HepG2 (cell line): ENCODE measurements around the gene GCN1. TPM values are rescaled to one million over a fixed set of nuclear protein-coding genes. Genes with fewer than 3 reads are reported as not detected.

ENCODE experiments used
- BCL6 ChIP-seq: IDR thresholded peaks from 2 replicates; pipeline ENCODE4 v1.6.1; 2016; ENCODE audit warnings: missing genetic modification reagents, missing compliant biosample characterization
- CHD4 ChIP-seq: fragments of 200-600 bp; sonication (generic); IDR thresholded peaks from 2 replicates; pipeline ENCODE4 v1.7.0; 2017; ENCODE audit warnings: mild to moderate bottlenecking, low read length, borderline replicate concordance
- EEA1 ChIP-seq: sonication (generic); formaldehyde crosslinking; IDR thresholded peaks from 2 replicates; pipeline ENCODE4 v1.5.1; 2020; ENCODE audit warnings: mild to moderate bottlenecking, missing genetic modification reagents, borderline replicate concordance
- FOXK1 ChIP-seq: sonication (generic); formaldehyde crosslinking; IDR thresholded peaks from 2 replicates; pipeline ENCODE4 v1.4.0; 2020; ENCODE audit warnings: low read depth, missing genetic modification reagents, borderline replicate concordance
- GPN1 ChIP-seq: sonication (generic); formaldehyde crosslinking; IDR thresholded peaks from 2 replicates; pipeline ENCODE4 v1.5.1; 2020; ENCODE audit warnings: missing genetic modification reagents, borderline replicate concordance
- IRF9 ChIP-seq: sonication (generic); formaldehyde crosslinking; IDR thresholded peaks from 2 replicates; pipeline ENCODE4 v1.8.0; 2022; ENCODE audit warnings: missing genetic modification reagents, mild to moderate bottlenecking, borderline replicate concordance
- KLF6 ChIP-seq: IDR thresholded peaks from 2 replicates; pipeline ENCODE4 v1.8.0; 2016; ENCODE audit warnings: missing biosample characterization, missing genetic modification reagents
- MAFG ChIP-seq: sonication (generic); formaldehyde crosslinking; IDR thresholded peaks from 2 replicates; pipeline ENCODE4 v1.5.1; 2020; ENCODE audit warnings: mild to moderate bottlenecking, missing genetic modification reagents
- MNT ChIP-seq: fragments of 450-650 bp; IDR thresholded peaks from 2 replicates; pipeline ENCODE4 v1.6.1; 2016
- NFYC ChIP-seq: IDR thresholded peaks from 2 replicates; pipeline ENCODE4 v1.6.1; 2016; ENCODE audit warnings: missing genetic modification reagents, missing compliant biosample characterization
- POLR2AphosphoS2 ChIP-seq: IDR thresholded peaks from 2 replicates; pipeline ENCODE4 v1.6.1; 2011; ENCODE audit warnings: low read depth, low read length, improper control_type of control experiment
- ZFP36 ChIP-seq: fragments of 150-350 bp; IDR thresholded peaks from 2 replicates; pipeline ENCODE4 v1.6.1; 2018; ENCODE audit warnings: borderline replicate concordance, low read length, low read depth; ENCODE audit not compliant: partially characterized antibody
- ZFP82 ChIP-seq: sonication (generic); formaldehyde crosslinking; IDR thresholded peaks from 2 replicates; pipeline ENCODE4 v1.5.1; 2020; ENCODE audit warnings: mild to moderate bottlenecking, missing genetic modification reagents, borderline replicate concordance
- ZNF121 ChIP-seq: sonication (generic); formaldehyde crosslinking; IDR thresholded peaks from 2 replicates; pipeline ENCODE4 v1.5.0; 2020; ENCODE audit warnings: mild to moderate bottlenecking, missing genetic modification reagents
- ZNF230 ChIP-seq: sonication (generic); formaldehyde crosslinking; IDR thresholded peaks from 2 replicates; pipeline ENCODE4 v1.4.0; 2020; ENCODE audit warnings: mild to moderate bottlenecking, missing genetic modification reagents
- ZNF333 ChIP-seq: sonication (generic); formaldehyde crosslinking; IDR thresholded peaks from 2 replicates; pipeline ENCODE4 v1.4.0; 2020; ENCODE audit warnings: mild to moderate bottlenecking, missing genetic modification reagents, borderline replicate concordance
- ZNF362 ChIP-seq: sonication (generic); formaldehyde crosslinking; IDR thresholded peaks from 2 replicates; pipeline ENCODE4 v1.4.0; 2020; ENCODE audit warnings: missing genetic modification reagents, mild to moderate bottlenecking, borderline replicate concordance
- ZNF7 ChIP-seq: IDR thresholded peaks from 2 replicates; pipeline ENCODE4 v1.6.1; 2016; ENCODE audit warnings: missing biosample characterization, missing genetic modification reagents
- ZNF740 ChIP-seq: sonication (generic); formaldehyde crosslinking; IDR thresholded peaks from 2 replicates; pipeline ENCODE4 v1.4.0; 2020; ENCODE audit warnings: missing genetic modification reagents
- ZNF772 ChIP-seq: sonication (generic); formaldehyde crosslinking; IDR thresholded peaks from 2 replicates; pipeline ENCODE4 v1.5.0; 2020; ENCODE audit warnings: mild to moderate bottlenecking, missing genetic modification reagents
- ZXDC ChIP-seq: sonication (generic); formaldehyde crosslinking; IDR thresholded peaks from 2 replicates; pipeline ENCODE4 v1.5.0; 2020; ENCODE audit warnings: mild to moderate bottlenecking, missing genetic modification reagents
- polyA plus RNA-seq, 8 experiments: library from polyadenylated mRNA; depleted of rRNA in 3 of 8; stranded (reverse) in 7 of 8; unstranded in 1 of 8; fragments of >200 nt; fragmentation: Illumina TruSeq in 4 of 8; extraction: Trizol in 4 of 8; gene quantifications; 2 replicates each; pipeline versions ENCODE4 v1.2.1 to v1.2.3, GENCODE V29; 2011 to 2016; ENCODE audit warnings: low read depth in 4 of 8, missing spikeins in 1 of 8, mixed read lengths in 1 of 8; ENCODE audit not compliant: insufficient read depth in 1 of 8
- total RNA-seq, 5 experiments: library from RNA; depleted of rRNA; stranded (reverse); fragments of >200 nt; fragmentation: Illumina TruSeq; extraction: Trizol; gene quantifications; 2 replicates each; pipeline ENCODE4 v1.2.3, GENCODE V29; 2016; ENCODE audit warnings: low read depth in 1 of 5

The GCN1 gene
- total and polyA plus RNA-seq, 2 of the 13 experiments (the other 11 are each of a cell fraction or from before 2014, with no cell fraction given) = 58.2 to 83.0 TPM

- no peak for TF ChIP-seq POLR2AphosphoS2
- TF ChIP-seq EEA1 (CRISPR knock-in tag) = 0 out of 2 replicates have a peak, but pooled peaks have one; percentile 90
- peak; percentile 25; the same call in 1 of the 2 replicates for TF ChIP-seq BCL6
- peak; percentile 94 for TF ChIP-seq KLF6 (CRISPR knock-in tag)
- 0 out of 2 replicates have a peak, but pooled peaks have one; percentile 7 for TF ChIP-seq ZNF740 (CRISPR knock-in tag)
- TF ChIP-seq GPN1 (CRISPR knock-in tag) = no peak
- TF ChIP-seq ZNF362 (CRISPR knock-in tag) = peak; percentile 38; the same call in 1 of the 2 replicates
- TF ChIP-seq ZNF230 (CRISPR knock-in tag) = peak; percentile 78; the same call in 1 of the 2 replicates
- TF ChIP-seq ZNF772 = peak; percentile 72; the same call in 1 of the 2 replicates
- no peak for TF ChIP-seq ZFP36
- TF ChIP-seq ZNF333 = peak; percentile 81; the same call in 1 of the 2 replicates
- TF ChIP-seq ZNF7 (CRISPR knock-in tag) = no peak; the same call in 1 of the 2 replicates
- no peak for TF ChIP-seq IRF9 (CRISPR knock-in tag)
- TF ChIP-seq ZNF121 (CRISPR knock-in tag) = peak; percentile 66
- TF ChIP-seq NFYC (CRISPR knock-in tag) = peak; percentile 11; the same call in 1 of the 2 replicates
- TF ChIP-seq ZXDC (CRISPR knock-in tag) = peak; percentile 91; the same call in 1 of the 2 replicates
- TF ChIP-seq MNT = no peak
- TF ChIP-seq ZFP82 (CRISPR knock-in tag) = no peak; the same call in 1 of the 2 replicates
- no peak for TF ChIP-seq MAFG (CRISPR knock-in tag)
- peak; percentile 75 for TF ChIP-seq FOXK1 (CRISPR knock-in tag)
- no peak for TF ChIP-seq CHD4
Observed at GRCh38 chr12:120194534-120195395, at the start of gene GCN1 (continued).
